Common myeloid progenitor, CD34-positive (primary cell): ENCODE data around the gene CHST13.
A peak's percentile ranks its signal among the peaks of the same experiment; 100 is the strongest.

Experiments used
- CTCF ChIA-PET: fragments of 350-600 bp; sonication (Branson Sonifier 250); formaldehyde crosslinking; loops from one replicate; lab custom pipeline; 2021; ENCODE audit warnings: antibody characterized with exemption; lab: Charles Lee
- POLR2A ChIA-PET: fragments of 350-600 bp; sonication (Branson Sonifier 250); formaldehyde crosslinking; loops from one replicate; lab custom pipeline; 2021; ENCODE audit warnings: antibody characterized with exemption; lab: Charles Lee
- DNase-seq, 3 donors: peaks; one replicate each; pipeline versions ENCODE4 v3.0.0 to v3.0.0-alpha.2; 2013
- H3K27ac ChIP-seq, 2 experiments: 1 replicate in 1 of 2; 2 replicates in 1 of 2; pipeline ENCODE4 v1.7.0; 2013; ENCODE audit warnings: inconsistent platforms in 2 of 2, low read length in 2 of 2, mild to moderate bottlenecking in 2 of 2, low read depth in 1 of 2, moderate library complexity in 1 of 2; ENCODE audit not compliant: severe bottlenecking in 2 of 2, insufficient read depth in 1 of 2, poor library complexity in 1 of 2
- H3K27me3 ChIP-seq, 5 experiments: replicated peaks in 2 of 5; 1 replicate in 3 of 5; 2 replicates in 2 of 5; pipeline versions ENCODE4 v1.6.1 to v1.7.0; 2013; ENCODE audit warnings: low read length in 4 of 5, mild to moderate bottlenecking in 2 of 5, moderate library complexity in 2 of 5, inconsistent platforms in 1 of 5; ENCODE audit not compliant: insufficient read depth in 5 of 5, control insufficient read depth in 4 of 5
- H3K36me3 ChIP-seq, 4 experiments: 1 replicate in 2 of 4; 2 replicates in 2 of 4; pipeline versions ENCODE4 v1.6.1 to v1.7.0; 2013; ENCODE audit warnings: low read length in 3 of 4, control low read depth in 1 of 4, mild to moderate bottlenecking in 1 of 4; ENCODE audit not compliant: control insufficient read depth in 4 of 4, insufficient read depth in 4 of 4
- H3K4me1 ChIP-seq, 4 experiments: 1 replicate in 3 of 4; 2 replicates in 1 of 4; pipeline versions ENCODE4 v1.6.1 to v1.7.1; 2013; ENCODE audit warnings: low read length in 3 of 4, mild to moderate bottlenecking in 3 of 4, control low read depth in 1 of 4, inconsistent platforms in 1 of 4, moderate library complexity in 1 of 4; ENCODE audit not compliant: control insufficient read depth in 4 of 4, insufficient read depth in 4 of 4; ENCODE audit errors: control extremely low read depth in 1 of 4
- H3K4me3 ChIP-seq, 7 experiments: 1 replicate in 4 of 7; 2 replicates in 3 of 7; pipeline versions ENCODE4 v1.5.1 to v1.7.0; 2013; ENCODE audit warnings: mild to moderate bottlenecking in 7 of 7, low read length in 6 of 7, moderate library complexity in 6 of 7, inconsistent platforms in 2 of 7, low read depth in 2 of 7, control low read depth in 1 of 7; ENCODE audit not compliant: insufficient read depth in 4 of 7, control insufficient read depth in 1 of 7; ENCODE audit errors: extremely low read depth in 1 of 7
- H3K9me3 ChIP-seq, 5 experiments: 1 replicate in 4 of 5; 2 replicates in 1 of 5; pipeline versions ENCODE4 v1.6.1 to v1.7.1; 2013; ENCODE audit warnings: low read length in 4 of 5, mild to moderate bottlenecking in 2 of 5, inconsistent platforms in 1 of 5, low read depth in 1 of 5, moderate library complexity in 1 of 5; ENCODE audit not compliant: control insufficient read depth in 4 of 5, insufficient read depth in 2 of 5; ENCODE audit errors: control extremely low read depth in 1 of 5
- WGBS: methylation state at CpG from one replicate; pipeline ENCODE4 v1.1.5; 2013; ENCODE audit not compliant: insufficient coverage; 5-methylcytosine and 5-hydroxymethylcytosine counted together

Gene CHST13

GRCh38 chr3:126543457-126544061, 19.6 kb downstream of the CHST13 start:
- no peaks in the 10 kb centered on the region for H3K9me3 ChIP-seq
- ChIA-PET CTCF (interaction anchor here (2.1 to 3.2 kb wide), 2 partner anchors 13 to 21 kb away, joined by 10 to 21 read pairs; partner anchors contain the start of gene CHST13), POLR2A (no interaction called here)
- H3K27ac ChIP-seq, result no peak overlapping the region
- peaks cover 2 to 82% (median 73%) of the 10 kb centered on the region in 4 experiments for H3K4me1 ChIP-seq
- no peaks in the 10 kb centered on the region for H3K27me3 ChIP-seq
- 100% methylated on average over 2 of the region's 2 CpGs for WGBS
- H3K4me3 ChIP-seq, result no peak overlapping the region
- peaks cover 2 to 22% (median 9%) of the 10 kb centered on the region in 4 experiments for H3K36me3 ChIP-seq
- no peak for DNase-seq

DNA sequence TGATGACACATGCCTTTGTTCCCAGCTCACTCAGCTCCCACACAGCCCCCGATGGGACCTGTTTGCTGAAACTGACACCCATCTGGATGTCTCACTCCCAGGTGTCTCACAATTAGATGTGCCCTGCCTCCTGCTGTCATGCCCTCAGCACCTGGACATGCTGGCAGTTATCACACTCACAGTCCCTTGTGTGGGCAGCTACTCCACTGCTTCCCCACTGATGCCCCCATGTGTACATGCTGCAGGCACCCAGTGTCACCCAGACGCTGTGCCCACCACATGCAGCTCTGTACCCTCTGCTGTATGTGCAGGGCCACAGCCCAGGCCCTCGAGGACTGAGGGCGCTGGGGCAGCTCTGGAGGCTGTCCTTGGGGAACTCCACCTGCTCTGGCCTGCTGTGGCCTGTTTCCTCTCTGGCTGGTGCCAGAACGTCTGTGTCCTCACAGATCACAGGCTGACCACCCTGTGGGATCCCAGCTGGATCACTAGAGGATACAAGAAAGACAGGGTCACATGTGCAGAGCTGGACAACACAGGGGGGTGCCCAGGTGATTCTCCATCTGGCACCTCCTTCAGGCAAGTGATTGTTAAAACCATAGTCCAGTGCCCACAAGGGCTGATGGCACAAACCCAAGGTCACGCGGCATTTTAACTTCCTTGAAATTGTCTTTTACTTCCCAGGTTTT, 20.8 kb downstream of the CHST13 start:
- CTCF ChIA-PET, result interaction anchor here (1.5 to 3.2 kb wide), 4 partner anchors 11 to 22 kb away, joined by 8 to 21 read pairs (median 10); partner anchors contain the start of gene CHST13

GRCh38 chr3:126545544-126545943, 21.6 kb downstream of the CHST13 start:
- Histone ChIP-seq H3K4me1 (peaks cover 2 to 82% (median 72%) of the 10 kb centered on the region in 4 experiments), H3K4me3 (peak overlapping the region in 1 of 7 experiments; percentile 5), H3K36me3 (peaks cover 2 to 19% (median 9%) of the 10 kb centered on the region in 4 experiments), H3K9me3 (no peaks in the 10 kb centered on the region), H3K27me3 (no peaks in the 10 kb centered on the region), H3K27ac (no peak overlapping the region)
- ChIA-PET CTCF (interaction anchor here (0.7 to 2.4 kb wide), 3 partner anchors 10 to 23 kb away, joined by 3 to 11 read pairs (median 8); no protein-coding TSS in a partner anchor), POLR2A (no interaction called here)
- WGBS, result 73% methylated on average over 4 of the region's 5 CpGs
- DNase-seq, result no peak

More for the DNA sequence above, 20.8 kb downstream of the CHST13 start:
- peaks cover 2 to 19% (median 9%) of the 10 kb centered on the region in 4 experiments for H3K36me3 ChIP-seq
- no peak for DNase-seq
- H3K9me3 ChIP-seq, result no peaks in the 10 kb centered on the region
- no peak overlapping the region for H3K4me3 ChIP-seq
- H3K27me3 ChIP-seq, result no peaks in the 10 kb centered on the region
- 68% methylated on average over 7 of the region's 7 CpGs for WGBS
- no peak overlapping the region for H3K27ac ChIP-seq
- POLR2A ChIA-PET, result no interaction called here
- peaks cover 2 to 82% (median 72%) of the 10 kb centered on the region in 4 experiments for H3K4me1 ChIP-seq

DNA sequence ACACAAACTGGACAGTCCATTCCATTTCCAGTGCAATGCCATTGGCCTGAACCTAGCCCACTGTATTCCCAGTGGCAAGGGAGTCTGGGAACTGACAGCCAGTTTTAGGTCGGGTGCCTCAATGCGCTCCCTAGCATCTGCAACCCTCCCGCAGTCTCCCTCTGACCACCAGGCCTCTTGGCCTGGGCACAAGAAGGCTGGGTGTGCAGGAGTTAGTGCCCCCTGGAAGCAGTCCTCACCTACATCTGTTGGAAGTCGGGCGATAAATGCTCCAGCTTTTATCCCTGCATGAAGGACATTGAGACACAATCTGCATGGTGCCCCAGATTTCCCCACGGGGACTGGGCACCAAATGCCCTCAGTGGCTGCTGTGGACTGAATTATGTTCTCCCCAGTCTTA, 22.1 kb downstream of the CHST13 start:
- Histone ChIP-seq H3K4me3 (no peak overlapping the region), H3K4me1 (peaks cover 2 to 82% (median 73%) of the 10 kb centered on the region in 4 experiments), H3K27ac (no peak overlapping the region), H3K27me3 (no peaks in the 10 kb centered on the region), H3K9me3 (no peaks in the 10 kb centered on the region), H3K36me3 (peaks cover 2 to 19% (median 9%) of the 10 kb centered on the region in 4 experiments)
- WGBS, result 96% methylated on average over 6 of the region's 6 CpGs
- ChIA-PET CTCF (interaction anchor here (1.0 to 2.6 kb wide), 3 partner anchors 9 to 16 kb away, joined by 3 to 11 read pairs (median 7); no protein-coding TSS in a partner anchor), POLR2A (no interaction called here)
- no peak for DNase-seq

- WGBS, result 92% methylated on average over 5 of the region's 8 CpGs
- Histone ChIP-seq H3K4me1 (peaks cover 0 to 82% (median 72%) of the 10 kb centered on the region in 4 experiments), H3K36me3 (peaks cover 2 to 18% (median 8%) of the 10 kb centered on the region in 4 experiments), H3K9me3 (no peaks in the 10 kb centered on the region), H3K27me3 (no peaks in the 10 kb centered on the region), H3K4me3 (no peak overlapping the region), H3K27ac (no peak overlapping the region)
- DNase-seq, result no peak
- ChIA-PET POLR2A (no interaction called here), CTCF (interaction anchor here (1.0 to 2.6 kb wide), 5 partner anchors 9 to 28 kb away, joined by 3 to 11 read pairs (median 5); no protein-coding TSS in a partner anchor)
These were observed 22.7 kb downstream of the CHST13 start for GRCh38 chr3:126546549-126547239.

DNA sequence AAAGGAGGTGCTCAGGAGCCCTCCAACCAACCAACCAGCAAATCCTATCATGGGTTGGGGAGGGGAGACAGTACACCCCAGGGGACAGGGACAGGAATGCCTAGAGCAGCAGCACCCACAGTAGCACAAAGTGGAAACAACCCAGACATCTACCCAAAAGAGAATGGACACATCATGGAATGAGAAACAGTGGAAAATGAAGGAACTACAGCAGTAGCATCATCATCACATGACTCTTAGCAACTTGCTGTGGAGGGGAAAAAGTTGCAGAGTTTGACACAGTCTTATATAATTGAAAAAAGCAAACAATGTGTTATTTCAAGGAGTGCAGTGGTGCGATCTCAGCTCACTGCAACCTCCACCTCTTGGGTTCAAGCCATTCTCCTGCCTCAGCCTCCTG, 23.8 kb downstream of the CHST13 start:
- Histone ChIP-seq H3K4me1 (peaks cover 0 to 72% (median 66%) of the 10 kb centered on the region in 4 experiments), H3K27ac (no peak overlapping the region), H3K9me3 (no peaks in the 10 kb centered on the region), H3K27me3 (no peaks in the 10 kb centered on the region), H3K36me3 (peaks cover 2 to 8% (median 3%) of the 10 kb centered on the region in 4 experiments), H3K4me3 (no peak overlapping the region)
- WGBS, result no CpG with 5 or more reads among the region's 1 CpG
- no peak for DNase-seq
- ChIA-PET POLR2A (no interaction called here), CTCF (interaction anchor here (1.4 to 2.6 kb wide), 3 partner anchors 17 to 29 kb away, joined by 4 to 7 read pairs (median 5); no protein-coding TSS in a partner anchor)
